ENCODE measurements around the gene SLC1A2. TPM values are rescaled to one million over a fixed set of nuclear protein-coding genes. Genes with fewer than 3 reads are reported as not detected.

SLC1A2 gene
- total and polyA plus RNA-seq, 2 donors (not counting 1 experiment from before 2014, with no cell fraction given), result 1.2 to 7.6 TPM

GRCh38 chr11:35340715-35341114 lies 78.6 kb downstream of the SLC1A2 start:
- no peak overlapping the region for H3K9ac ChIP-seq (ENCODE audit: insufficient read depth, low read length)
- H3K79me2 ChIP-seq (ENCODE audit: control insufficient read depth, insufficient read depth, low read length), result no peaks in the 10 kb centered on the region
- H4K20me1 ChIP-seq (ENCODE audit: control insufficient read depth, extremely low read depth, insufficient read depth, low read length), result no peaks in the 10 kb centered on the region
- no peak overlapping the region for H3K4me2 ChIP-seq (ENCODE audit: extremely low read depth, insufficient read depth, low read length)
- H3K9me3 ChIP-seq (ENCODE audit: control insufficient read depth, insufficient read depth, low read depth, low read length), result no peaks in the 10 kb centered on the region
- H3K4me1 ChIP-seq (ENCODE audit: control insufficient read depth, extremely low read depth, insufficient read depth, low read length), result peaks cover 9% of the 10 kb centered on the region
- DNase-seq (ENCODE audit: low read depth in 2 of 2), result no peak
- TF ChIP-seq EZH2 (IDR thresholded peaks at IDR 0.05; ENCODE audit: low read length, missing control alignments), result no peak
- TF ChIP-seq, protein P1, sequence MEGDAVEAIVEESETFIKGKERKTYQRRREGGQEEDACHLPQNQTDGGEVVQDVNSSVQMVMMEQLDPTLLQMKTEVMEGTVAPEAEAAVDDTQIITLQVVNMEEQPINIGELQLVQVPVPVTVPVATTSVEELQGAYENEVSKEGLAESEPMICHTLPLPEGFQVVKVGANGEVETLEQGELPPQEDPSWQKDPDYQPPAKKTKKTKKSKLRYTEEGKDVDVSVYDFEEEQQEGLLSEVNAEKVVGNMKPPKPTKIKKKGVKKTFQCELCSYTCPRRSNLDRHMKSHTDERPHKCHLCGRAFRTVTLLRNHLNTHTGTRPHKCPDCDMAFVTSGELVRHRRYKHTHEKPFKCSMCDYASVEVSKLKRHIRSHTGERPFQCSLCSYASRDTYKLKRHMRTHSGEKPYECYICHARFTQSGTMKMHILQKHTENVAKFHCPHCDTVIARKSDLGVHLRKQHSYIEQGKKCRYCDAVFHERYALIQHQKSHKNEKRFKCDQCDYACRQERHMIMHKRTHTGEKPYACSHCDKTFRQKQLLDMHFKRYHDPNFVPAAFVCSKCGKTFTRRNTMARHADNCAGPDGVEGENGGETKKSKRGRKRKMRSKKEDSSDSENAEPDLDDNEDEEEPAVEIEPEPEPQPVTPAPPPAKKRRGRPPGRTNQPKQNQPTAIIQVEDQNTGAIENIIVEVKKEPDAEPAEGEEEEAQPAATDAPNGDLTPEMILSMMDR (conservative IDR thresholded peaks at IDR 0.05 in 1 of 2, IDR thresholded peaks at IDR 0.05 in 1 of 2; ENCODE audit: low read depth in 1 of 2, low read length in 2 of 2), result no peak
- H2AFZ ChIP-seq (ENCODE audit: low read length), result no peak overlapping the region
- no peaks in the 10 kb centered on the region for H3K36me3 ChIP-seq (ENCODE audit: control insufficient read depth, insufficient read depth, low read length)
- H3K27ac ChIP-seq (ENCODE audit: insufficient read depth, low read length), result no peak overlapping the region
- no peaks in the 10 kb centered on the region for H3K27me3 ChIP-seq (ENCODE audit: control insufficient read depth, insufficient read depth, low read length)
- H3K4me3 ChIP-seq (replicated peaks in 1 of 4; ENCODE audit: control extremely low read depth in 1 of 4, insufficient read depth in 1 of 4, low read depth in 3 of 4, low read length in 4 of 4), result no peak overlapping the region

DNA sequence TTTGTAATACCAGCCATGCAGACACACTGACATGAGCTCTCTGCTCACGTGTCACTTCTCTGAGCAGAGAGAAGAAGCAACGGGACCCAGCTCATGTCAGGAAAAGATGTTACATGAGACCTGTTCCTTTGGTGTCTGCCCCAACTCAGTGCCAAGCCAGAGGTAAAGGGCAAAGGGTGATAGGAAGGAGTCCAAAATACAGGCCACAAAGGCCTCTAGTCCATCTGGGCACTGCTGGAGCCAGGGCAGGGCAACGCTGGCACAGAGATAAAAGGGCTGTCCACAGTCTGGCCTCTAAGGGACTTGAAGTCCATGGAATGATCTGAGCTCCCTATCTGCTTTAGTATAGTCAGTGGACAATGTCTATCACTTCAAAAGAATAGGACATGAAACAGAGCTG lies 79.3 kb downstream of the SLC1A2 start:
- Histone ChIP-seq H3K4me1 (ENCODE audit: control insufficient read depth, extremely low read depth, insufficient read depth, low read length) (peaks cover 9% of the 10 kb centered on the region), H3K36me3 (ENCODE audit: control insufficient read depth, insufficient read depth, low read length) (no peaks in the 10 kb centered on the region), H2AFZ (ENCODE audit: low read length) (no peak overlapping the region), H3K9ac (ENCODE audit: insufficient read depth, low read length) (no peak overlapping the region), H3K4me3 (replicated peaks in 1 of 4; ENCODE audit: control extremely low read depth in 1 of 4, insufficient read depth in 1 of 4, low read depth in 3 of 4, low read length in 4 of 4) (no peak overlapping the region), H3K79me2 (ENCODE audit: control insufficient read depth, insufficient read depth, low read length) (no peaks in the 10 kb centered on the region), H3K4me2 (ENCODE audit: extremely low read depth, insufficient read depth, low read length) (no peak overlapping the region), H3K9me3 (ENCODE audit: control insufficient read depth, insufficient read depth, low read depth, low read length) (no peaks in the 10 kb centered on the region), H3K27ac (ENCODE audit: insufficient read depth, low read length) (no peak overlapping the region), H3K27me3 (ENCODE audit: control insufficient read depth, insufficient read depth, low read length) (no peaks in the 10 kb centered on the region), H4K20me1 (ENCODE audit: control insufficient read depth, extremely low read depth, insufficient read depth, low read length) (no peaks in the 10 kb centered on the region)
- DNase-seq (ENCODE audit: low read depth in 2 of 2), result no peak
- TF ChIP-seq, protein P1 (conservative IDR thresholded peaks at IDR 0.05 in 1 of 2, IDR thresholded peaks at IDR 0.05 in 1 of 2; ENCODE audit: low read depth in 1 of 2, low read length in 2 of 2), result no peak
- no peak for TF ChIP-seq EZH2 (IDR thresholded peaks at IDR 0.05; ENCODE audit: low read length, missing control alignments)

GRCh38 chr11:35338921-35339320 lies 80.4 kb downstream of the SLC1A2 start:
- Histone ChIP-seq H2AFZ (ENCODE audit: low read length) (no peak overlapping the region), H3K36me3 (ENCODE audit: control insufficient read depth, insufficient read depth, low read length) (no peaks in the 10 kb centered on the region), H3K4me3 (replicated peaks in 1 of 4; ENCODE audit: control extremely low read depth in 1 of 4, insufficient read depth in 1 of 4, low read depth in 3 of 4, low read length in 4 of 4) (no peak overlapping the region), H3K79me2 (ENCODE audit: control insufficient read depth, insufficient read depth, low read length) (no peaks in the 10 kb centered on the region), H3K9ac (ENCODE audit: insufficient read depth, low read length) (no peak overlapping the region), H3K9me3 (ENCODE audit: control insufficient read depth, insufficient read depth, low read depth, low read length) (no peaks in the 10 kb centered on the region), H3K4me2 (ENCODE audit: extremely low read depth, insufficient read depth, low read length) (no peak overlapping the region), H3K4me1 (ENCODE audit: control insufficient read depth, extremely low read depth, insufficient read depth, low read length) (peaks cover 9% of the 10 kb centered on the region), H3K27me3 (ENCODE audit: control insufficient read depth, insufficient read depth, low read length) (no peaks in the 10 kb centered on the region), H4K20me1 (ENCODE audit: control insufficient read depth, extremely low read depth, insufficient read depth, low read length) (no peaks in the 10 kb centered on the region), H3K27ac (ENCODE audit: insufficient read depth, low read length) (no peak overlapping the region)
- TF ChIP-seq, protein P1 (conservative IDR thresholded peaks at IDR 0.05 in 1 of 2, IDR thresholded peaks at IDR 0.05 in 1 of 2; ENCODE audit: low read depth in 1 of 2, low read length in 2 of 2), result no peak
- TF ChIP-seq EZH2 (IDR thresholded peaks at IDR 0.05; ENCODE audit: low read length, missing control alignments), result no peak
- DNase-seq (ENCODE audit: low read depth in 2 of 2), result no peak
